Hepatocyte (in vitro differentiated cells): ENCODE results near the gene MCF2L2. TPM values are rescaled to one million over a fixed set of nuclear protein-coding genes. Genes with fewer than 3 reads are reported as not detected.

Source experiments
- DNase-seq: peaks from one replicate; pipeline ENCODE4 v3.0.0-alpha.2; 2016; ENCODE audit warnings: low spot score
- H2AFZ ChIP-seq: fragments of 200-600 bp; sonication (generic); 2 replicates; pipeline ENCODE4 v1.6.0; 2016; ENCODE audit warnings: antibody characterized with exemption, mild to moderate bottlenecking
- H3K27ac ChIP-seq: fragments of 200-600 bp; sonication (generic); 2 replicates; pipeline ENCODE4 v1.5.1; 2016; ENCODE audit warnings: mild to moderate bottlenecking
- H3K27me3 ChIP-seq: fragments of 200-600 bp; sonication (generic); 2 replicates; pipeline ENCODE4 v1.6.1; 2016
- H3K36me3 ChIP-seq: fragments of 200-600 bp; sonication (generic); replicated peaks from 2 replicates; pipeline ENCODE4 v1.5.1; 2016; ENCODE audit warnings: low read depth; ENCODE audit not compliant: insufficient read depth
- H3K4me1 ChIP-seq: fragments of 200-600 bp; sonication (generic); 2 replicates; pipeline ENCODE4 v1.5.1; 2016; ENCODE audit warnings: mild to moderate bottlenecking, moderate library complexity; ENCODE audit not compliant: insufficient read depth
- H3K4me2 ChIP-seq: fragments of 200-600 bp; sonication (generic); 2 replicates; pipeline ENCODE4 v1.6.0; 2016
- H3K4me3 ChIP-seq: fragments of 200-600 bp; sonication (generic); 2 replicates; pipeline ENCODE4 v1.5.1; 2016; ENCODE audit warnings: mild to moderate bottlenecking
- H3K79me2 ChIP-seq: fragments of 200-600 bp; sonication (generic); 2 replicates; pipeline ENCODE4 v1.6.0; 2017; ENCODE audit warnings: mild to moderate bottlenecking
- H3K9me2 ChIP-seq: fragments of 200-600 bp; sonication (generic); replicated peaks from 2 replicates; pipeline ENCODE4 v1.6.0; 2017; ENCODE audit warnings: mild to moderate bottlenecking; ENCODE audit not compliant: insufficient read depth
- H3K9me3 ChIP-seq: fragments of 200-600 bp; sonication (generic); 2 replicates; pipeline ENCODE4 v1.5.1; 2016; ENCODE audit warnings: low read depth, mild to moderate bottlenecking
- H4K20me1 ChIP-seq: fragments of 200-600 bp; sonication (generic); 2 replicates; pipeline ENCODE4 v1.6.0; 2016; ENCODE audit warnings: mild to moderate bottlenecking; ENCODE audit not compliant: insufficient read depth, poor library complexity, severe bottlenecking
- EZH2 ChIP-seq: fragments of 200-600 bp; sonication (generic); IDR thresholded peaks from 2 replicates; pipeline ENCODE4 v1.6.1; 2016; ENCODE audit warnings: antibody characterized with exemption, mild to moderate bottlenecking, borderline replicate concordance
- EZH2phosphoT487 ChIP-seq: fragments of 200-600 bp; sonication (generic); IDR thresholded peaks from one replicate; pipeline ENCODE4 v1.6.1; 2018; ENCODE audit warnings: antibody characterized with exemption, mild to moderate bottlenecking, low read depth, moderate library complexity; ENCODE audit not compliant: unreplicated experiment, severe bottlenecking
- WGBS: methylation state at CpG from one replicate; pipeline ENCODE4 v1.1.6; 2016; ENCODE audit warnings: low lambda C conversion rate; ENCODE audit errors: missing lambda C conversion rate; 5-methylcytosine and 5-hydroxymethylcytosine counted together
- polyA plus RNA-seq: library from polyadenylated mRNA; unstranded; fragments of >200 nt; fragmentation: Nextera tagmentation; extraction: Ambion mirVana; gene quantifications from 2 replicates; pipeline ENCODE4 v1.2.1, GENCODE V29; 2016
- total RNA-seq: library from RNA; depleted of rRNA; stranded (reverse); fragments of >200 nt; gene quantifications from 2 replicates; pipeline ENCODE4 v1.2.3, GENCODE V29; 2014
- TF ChIP-seq, protein P1 (sequence below): fragments of 200-600 bp; sonication (generic); IDR thresholded peaks from 2 replicates; pipeline ENCODE4 v1.5.1; 2016; ENCODE audit warnings: antibody characterized with exemption, mild to moderate bottlenecking; ENCODE audit not compliant: poor library complexity

The MCF2L2 gene
- total and polyA plus RNA-seq, 2 experiments from 2014 or later, result 0.17 to 0.63 TPM

DNA sequence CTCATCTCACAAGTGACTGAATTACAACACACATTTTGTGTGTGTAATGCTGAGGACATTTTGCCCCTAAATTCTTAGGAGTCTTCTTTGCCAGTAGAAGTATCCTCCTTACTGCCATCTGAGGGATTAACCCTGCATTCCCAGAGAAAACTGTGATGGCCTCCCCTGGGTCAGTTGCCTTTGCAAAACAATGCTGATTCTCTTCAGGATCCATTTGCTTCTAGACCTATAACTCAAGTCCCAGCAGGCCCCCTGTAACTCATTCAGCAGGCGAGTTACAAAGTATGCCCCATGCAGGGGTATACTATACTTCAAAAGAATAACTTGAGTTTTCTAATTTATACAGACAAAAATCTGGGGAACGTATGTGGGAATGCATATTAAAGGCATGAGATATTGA is 6.6 kb upstream of the MCF2L2 start:
- WGBS, result 67% methylated on average over 2 of the region's 2 CpGs
- peak overlapping the region; percentile 58 for H3K4me2 ChIP-seq

DNA sequence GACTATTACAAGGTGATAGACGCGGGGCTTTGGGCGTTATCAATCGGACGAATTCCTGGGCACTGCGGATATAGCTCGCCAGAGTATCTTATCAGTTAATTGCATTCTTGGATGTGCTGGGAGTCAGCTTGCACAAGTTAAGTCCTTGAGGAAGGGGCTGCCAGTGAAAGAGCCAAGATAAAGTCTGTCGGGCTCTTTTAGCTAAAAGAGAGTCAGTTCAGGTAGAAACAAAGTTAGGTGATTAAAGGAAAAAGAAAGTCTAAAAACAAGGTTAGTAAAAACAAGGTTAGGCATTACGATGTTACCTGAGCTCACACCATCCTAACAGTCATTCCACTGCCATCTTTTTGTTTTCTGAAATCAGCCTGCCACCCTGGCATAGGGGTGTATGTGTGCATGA is 6.1 kb upstream of the MCF2L2 start:
- Histone ChIP-seq H3K36me3 (no peaks in the 10 kb centered on the region), H4K20me1 (no peaks in the 10 kb centered on the region), H2AFZ (no peak overlapping the region), H3K4me2 (peak overlapping the region; percentile 58), H3K79me2 (no peaks in the 10 kb centered on the region), H3K27ac (no peak overlapping the region), H3K4me1 (peaks cover 12% of the 10 kb centered on the region), H3K9me2 (no peaks in the 10 kb centered on the region), H3K27me3 (peaks cover 17% of the 10 kb centered on the region), H3K9me3 (no peaks in the 10 kb centered on the region), H3K4me3 (no peak overlapping the region)
- WGBS, result 8% methylated on average over 9 of the region's 9 CpGs
- TF ChIP-seq EZH2 (no peak), EZH2phosphoT487 (no peak)
- TF ChIP-seq, protein P1, sequence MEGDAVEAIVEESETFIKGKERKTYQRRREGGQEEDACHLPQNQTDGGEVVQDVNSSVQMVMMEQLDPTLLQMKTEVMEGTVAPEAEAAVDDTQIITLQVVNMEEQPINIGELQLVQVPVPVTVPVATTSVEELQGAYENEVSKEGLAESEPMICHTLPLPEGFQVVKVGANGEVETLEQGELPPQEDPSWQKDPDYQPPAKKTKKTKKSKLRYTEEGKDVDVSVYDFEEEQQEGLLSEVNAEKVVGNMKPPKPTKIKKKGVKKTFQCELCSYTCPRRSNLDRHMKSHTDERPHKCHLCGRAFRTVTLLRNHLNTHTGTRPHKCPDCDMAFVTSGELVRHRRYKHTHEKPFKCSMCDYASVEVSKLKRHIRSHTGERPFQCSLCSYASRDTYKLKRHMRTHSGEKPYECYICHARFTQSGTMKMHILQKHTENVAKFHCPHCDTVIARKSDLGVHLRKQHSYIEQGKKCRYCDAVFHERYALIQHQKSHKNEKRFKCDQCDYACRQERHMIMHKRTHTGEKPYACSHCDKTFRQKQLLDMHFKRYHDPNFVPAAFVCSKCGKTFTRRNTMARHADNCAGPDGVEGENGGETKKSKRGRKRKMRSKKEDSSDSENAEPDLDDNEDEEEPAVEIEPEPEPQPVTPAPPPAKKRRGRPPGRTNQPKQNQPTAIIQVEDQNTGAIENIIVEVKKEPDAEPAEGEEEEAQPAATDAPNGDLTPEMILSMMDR, result no peak
- DNase-seq, result no peak

More for the DNA sequence above, 6.6 kb upstream of the MCF2L2 start:
- DNase-seq, result no peak
- Histone ChIP-seq H3K9me2 (no peaks in the 10 kb centered on the region), H3K36me3 (no peaks in the 10 kb centered on the region), H3K27ac (no peak overlapping the region), H2AFZ (no peak overlapping the region), H4K20me1 (no peaks in the 10 kb centered on the region), H3K79me2 (no peaks in the 10 kb centered on the region), H3K4me1 (peaks cover 12% of the 10 kb centered on the region), H3K9me3 (no peaks in the 10 kb centered on the region), H3K27me3 (peaks cover 12% of the 10 kb centered on the region), H3K4me3 (no peak overlapping the region)
- TF ChIP-seq EZH2phosphoT487, result no peak
- TF ChIP-seq, protein P1, result no peak
- no peak for TF ChIP-seq EZH2

DNA sequence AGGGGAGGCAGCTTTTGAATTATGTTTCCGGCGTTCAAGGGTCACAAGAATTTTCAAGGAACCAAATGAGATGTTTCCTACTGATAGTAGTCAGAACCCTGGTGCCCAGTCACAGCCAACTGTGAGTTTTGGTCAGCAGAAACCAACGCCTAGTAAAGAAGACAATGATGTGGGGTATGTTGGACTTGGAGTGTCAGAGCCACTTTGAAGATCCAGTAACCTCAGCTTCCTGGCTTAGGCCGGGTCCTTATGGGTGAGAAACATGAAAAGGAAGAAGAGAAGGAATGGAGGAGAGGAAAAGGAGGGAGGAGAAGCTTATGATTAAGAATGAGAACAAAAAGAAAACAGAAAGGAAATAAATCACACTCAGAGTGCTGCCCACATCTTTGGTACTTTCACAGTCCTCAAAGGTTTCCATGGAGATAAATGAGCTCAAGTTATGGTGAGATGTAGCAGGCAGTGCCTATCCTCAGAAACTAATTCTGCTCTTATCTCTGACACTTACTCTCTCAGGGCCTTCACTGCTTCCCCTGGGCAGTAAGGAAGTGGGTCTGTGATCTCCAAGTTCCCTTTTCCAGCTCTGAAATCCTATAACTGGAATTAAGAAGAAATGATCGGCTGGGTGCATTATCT is 2.0 kb upstream of the MCF2L2 start:
- no peak for DNase-seq
- H3K27ac ChIP-seq, result no peak overlapping the region
- H3K4me2 ChIP-seq, result no peak overlapping the region
- no peaks in the 10 kb centered on the region for H3K79me2 ChIP-seq
- no peak for TF ChIP-seq EZH2
- TF ChIP-seq, protein P1, result no peak
- TF ChIP-seq EZH2phosphoT487, result no peak
- no peak overlapping the region for H3K4me3 ChIP-seq
- WGBS, result 61% methylated on average over 5 of the region's 5 CpGs
- no peaks in the 10 kb centered on the region for H3K36me3 ChIP-seq
- no peaks in the 10 kb centered on the region for H4K20me1 ChIP-seq
- H3K9me3 ChIP-seq, result no peaks in the 10 kb centered on the region
- H2AFZ ChIP-seq, result no peak overlapping the region
- no peaks in the 10 kb centered on the region for H3K9me2 ChIP-seq
- H3K4me1 ChIP-seq, result peaks cover 21% of the 10 kb centered on the region
- H3K27me3 ChIP-seq, result peaks cover 50% of the 10 kb centered on the region
